Activated CD4-positive, alpha-beta T cell treated with anti-CD3 and anti-CD28 coated beads for 4 hours (primary cell): Measurements from ENCODE around the gene ELP4.

ENCODE experiments used
- DNase-seq, 2 donors: peaks; one replicate each; pipeline ENCODE4 v3.0.0-alpha.2; 2020

The ELP4 gene

DNA sequence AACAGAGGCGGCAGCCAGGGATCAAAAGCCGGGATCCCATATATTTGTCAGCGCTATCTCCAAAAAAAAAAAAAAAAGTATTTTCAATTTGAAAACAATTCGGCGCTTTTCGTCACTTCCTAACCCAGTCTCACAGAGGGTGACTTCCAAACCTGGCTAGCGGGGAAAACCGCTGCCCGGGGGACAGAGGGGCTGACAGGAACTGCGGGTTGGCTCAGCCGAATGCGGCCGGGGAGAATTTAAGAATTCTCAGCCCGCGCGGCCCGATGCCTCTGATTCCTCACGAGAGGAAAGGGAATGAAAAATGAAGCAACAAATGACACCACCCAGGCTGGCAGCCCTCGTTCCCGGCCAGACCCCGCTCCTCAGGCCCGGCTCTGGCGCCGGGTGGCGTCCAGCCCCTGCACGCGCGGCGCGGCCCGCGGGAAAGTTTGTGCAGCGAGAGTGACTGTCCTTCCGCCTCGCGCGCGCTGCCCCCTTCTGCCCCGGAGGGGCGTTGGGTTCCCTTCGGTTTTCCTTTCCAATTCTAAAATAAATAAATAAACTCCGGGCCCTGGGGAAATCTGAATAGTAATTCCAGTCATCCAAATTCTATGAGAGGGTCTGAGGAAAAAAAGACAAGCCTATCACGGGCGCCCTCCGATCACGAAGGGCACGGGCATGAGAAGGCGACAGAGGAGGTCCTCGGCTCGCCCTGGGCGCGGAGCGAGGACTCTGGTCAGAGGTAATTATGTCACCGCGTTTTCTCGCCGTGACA lies 306.3 kb downstream of the ELP4 start:
- no peak for DNase-seq

DNA sequence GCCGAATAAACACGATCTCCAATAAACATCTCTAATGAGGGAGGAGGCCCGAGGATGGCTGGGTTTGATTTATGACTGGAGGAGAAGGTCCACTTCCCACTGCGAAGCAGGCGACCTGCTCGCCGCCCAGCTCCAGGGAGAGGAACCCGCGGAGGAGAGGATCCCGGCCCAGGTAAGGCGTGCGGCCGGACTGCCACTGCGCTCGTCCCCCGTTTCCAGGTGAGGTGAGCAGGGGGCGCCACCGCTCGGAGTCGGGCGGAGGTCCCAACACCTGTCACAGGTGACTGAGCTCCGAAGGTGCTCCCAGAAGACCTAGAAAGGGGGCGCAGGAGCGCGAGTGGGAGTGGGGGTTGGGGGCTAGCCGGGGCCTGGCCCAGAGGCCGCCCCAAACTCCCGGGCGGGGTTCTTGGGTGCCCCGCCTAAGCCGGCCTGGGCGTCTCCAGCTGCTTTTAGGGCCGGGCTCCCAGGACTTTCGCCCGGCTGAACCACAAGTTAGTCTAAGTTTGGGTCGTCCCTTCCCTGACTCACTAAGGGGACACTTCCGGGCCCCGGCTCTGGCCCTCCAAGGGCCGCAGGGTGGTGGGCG lies 307.0 kb downstream of the ELP4 start:
- no peak for DNase-seq

DNA sequence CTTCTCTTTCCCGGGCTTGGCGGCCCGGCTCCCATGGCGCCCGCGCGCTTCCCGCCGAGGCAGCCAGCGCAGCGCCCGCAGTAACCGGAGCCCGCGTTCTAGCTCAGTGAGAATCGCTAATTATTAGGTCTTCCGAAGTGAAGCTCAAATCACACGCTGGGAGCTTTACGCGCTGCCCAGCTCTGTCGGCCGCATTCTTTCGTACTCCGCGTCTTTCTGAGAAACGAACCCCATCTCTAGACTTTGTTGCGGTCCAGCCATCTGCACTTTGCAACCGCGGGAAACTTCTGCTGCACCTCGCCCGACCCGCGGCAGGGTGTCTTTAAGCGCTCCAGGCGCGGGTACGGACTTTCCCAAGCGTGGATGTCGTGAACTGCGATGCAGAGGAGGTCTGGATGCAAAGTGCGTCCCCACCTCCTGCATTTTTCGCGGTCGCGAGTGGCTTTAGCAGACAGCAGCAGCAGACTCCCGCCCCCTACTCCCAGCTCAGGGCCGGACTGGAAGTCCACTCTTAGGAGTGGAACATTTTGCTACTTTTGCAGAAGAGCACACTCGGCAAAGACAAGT lies 307.6 kb downstream of the ELP4 start:
- DNase-seq = no peak

DNA sequence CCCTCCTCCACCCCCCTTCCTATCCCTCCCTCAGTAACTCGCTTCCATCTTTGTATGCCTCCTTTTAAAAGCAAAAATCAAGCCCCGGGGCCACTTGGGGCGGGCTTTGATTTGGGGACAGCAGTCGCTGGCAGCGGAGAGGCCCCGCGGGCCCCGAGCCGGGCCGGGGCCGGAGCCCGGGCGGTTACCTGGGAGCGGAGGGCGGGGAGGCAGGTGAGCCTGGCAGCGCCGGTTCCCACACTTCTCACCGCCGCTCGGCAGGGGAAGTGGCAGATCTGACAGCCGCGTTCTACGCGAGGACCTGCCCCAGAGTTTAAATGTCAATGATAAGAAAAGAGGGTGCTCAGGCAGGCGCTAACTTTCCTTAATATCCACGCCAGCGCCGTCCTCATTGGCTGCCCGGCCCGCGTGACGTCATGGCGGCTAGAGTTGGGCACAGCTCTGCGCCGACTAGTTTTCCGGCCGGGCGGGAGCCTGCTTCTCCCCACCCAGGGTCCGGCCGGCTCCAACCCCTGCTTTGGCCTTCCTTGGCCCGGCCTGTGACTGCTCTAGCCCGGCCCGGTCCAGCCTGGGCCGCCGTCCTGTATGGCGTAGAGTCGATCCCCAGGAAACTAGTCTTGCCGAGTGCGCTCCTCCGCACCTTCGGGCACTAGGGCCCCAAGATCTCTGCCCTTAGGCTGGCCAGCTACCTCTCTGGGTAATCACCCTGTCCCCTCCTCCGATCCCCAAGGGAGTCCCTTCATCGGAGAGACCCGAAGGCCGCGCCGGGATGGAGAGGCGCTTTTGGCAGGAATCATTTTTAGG lies 308.3 kb downstream of the ELP4 start:
- no peak for DNase-seq

DNA sequence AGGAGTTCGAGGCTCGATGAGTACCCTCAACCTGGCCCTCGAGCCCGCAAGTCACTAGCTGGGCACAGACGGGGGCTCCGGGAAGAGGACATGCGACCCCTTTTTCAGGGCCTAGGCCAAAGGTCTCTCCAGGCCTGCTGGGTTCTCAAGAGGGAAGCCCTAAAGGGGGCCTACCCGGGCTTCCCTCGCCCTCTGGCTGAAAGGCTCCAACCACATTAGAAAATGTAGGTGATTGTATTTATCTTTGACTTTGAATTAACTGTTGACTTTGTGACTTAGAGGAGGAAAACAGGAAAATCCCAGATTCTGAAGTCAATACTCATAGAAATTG lies 308.8 kb downstream of the ELP4 start:
- no peak for DNase-seq

DNA sequence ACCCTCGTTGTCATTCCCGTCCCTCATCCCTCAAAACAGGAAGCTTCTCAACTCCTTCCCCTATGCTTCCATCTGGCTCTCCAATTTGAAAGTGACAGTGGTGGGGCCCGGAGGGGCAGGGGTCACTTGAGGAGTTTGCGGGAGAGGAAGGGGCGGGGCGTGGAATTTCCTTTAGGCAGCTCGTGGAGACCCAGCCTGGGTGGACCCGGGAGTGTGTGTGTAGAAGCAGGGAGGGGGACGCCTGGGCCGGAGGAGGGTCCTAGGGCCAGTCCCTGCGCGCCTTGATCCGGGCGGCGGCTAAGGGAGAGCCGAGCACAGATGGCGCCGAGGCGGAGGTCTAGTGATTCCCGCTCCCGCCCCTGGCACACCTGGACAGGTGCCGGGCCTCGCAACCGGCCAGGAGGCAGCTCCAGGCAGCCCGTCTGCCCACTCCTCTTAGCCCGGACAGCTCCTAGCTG lies 309.3 kb downstream of the ELP4 start:
- no peak for DNase-seq

DNA sequence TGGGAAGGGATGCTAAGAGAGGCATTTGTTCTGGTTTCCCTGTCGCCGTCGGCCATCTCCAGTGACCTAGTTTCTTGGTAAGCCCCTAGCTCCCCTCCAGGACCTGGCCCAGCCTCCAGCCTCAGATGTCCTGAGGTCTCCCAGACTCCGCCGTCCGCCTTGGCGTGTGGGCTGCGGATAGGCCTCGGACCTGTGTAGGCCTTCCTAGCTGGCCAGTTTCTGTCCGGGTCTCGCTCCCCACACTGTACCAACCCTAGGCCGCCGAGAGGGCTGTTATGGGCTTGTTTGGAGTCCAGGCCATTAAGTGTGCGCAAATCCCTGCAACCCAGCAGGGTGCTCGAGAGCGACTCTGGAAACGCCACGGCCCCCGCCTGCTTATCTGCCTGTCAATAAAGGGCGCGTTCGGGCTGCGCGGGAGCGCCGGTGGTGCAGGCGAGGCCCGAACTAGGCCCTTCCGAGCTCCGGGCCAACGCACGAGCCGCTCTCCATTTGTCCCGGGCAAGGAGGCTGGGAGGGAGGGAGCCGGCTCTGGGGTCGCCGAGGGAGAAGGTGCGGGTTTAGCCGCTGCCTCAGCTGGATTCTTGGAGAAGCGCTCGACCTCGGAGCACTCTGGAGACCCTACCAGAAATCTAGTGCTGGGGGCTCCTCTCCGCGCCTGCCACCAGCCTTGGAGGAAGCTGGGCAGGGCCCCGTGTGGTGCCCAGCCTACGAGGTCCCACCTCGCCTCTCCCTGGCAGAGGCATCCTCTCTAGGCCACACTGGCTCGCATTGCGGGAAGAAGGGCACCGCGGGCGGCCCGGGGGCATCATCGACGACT lies 310.3 kb downstream of the ELP4 start:
- DNase-seq = no peak

DNA sequence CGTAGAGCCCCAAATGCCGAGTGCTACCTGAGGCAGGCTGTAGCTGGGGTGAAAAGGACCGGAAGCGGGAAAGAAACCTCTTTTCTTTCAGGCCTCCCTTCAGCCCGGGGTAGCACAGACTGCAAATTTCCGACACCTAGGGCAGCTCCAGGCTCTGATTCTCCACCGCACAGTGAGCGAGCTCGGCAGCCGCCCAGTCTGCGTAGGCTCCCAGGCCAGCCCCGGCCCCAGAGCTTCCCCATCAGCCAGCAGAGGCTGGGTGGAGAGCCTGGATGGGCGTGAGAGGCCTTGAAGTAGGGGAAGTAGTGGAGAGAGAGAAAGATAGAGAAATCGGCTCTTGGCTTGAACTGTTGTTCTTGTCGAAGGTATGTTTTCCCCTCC lies 310.9 kb downstream of the ELP4 start:
- no peak for DNase-seq

DNA sequence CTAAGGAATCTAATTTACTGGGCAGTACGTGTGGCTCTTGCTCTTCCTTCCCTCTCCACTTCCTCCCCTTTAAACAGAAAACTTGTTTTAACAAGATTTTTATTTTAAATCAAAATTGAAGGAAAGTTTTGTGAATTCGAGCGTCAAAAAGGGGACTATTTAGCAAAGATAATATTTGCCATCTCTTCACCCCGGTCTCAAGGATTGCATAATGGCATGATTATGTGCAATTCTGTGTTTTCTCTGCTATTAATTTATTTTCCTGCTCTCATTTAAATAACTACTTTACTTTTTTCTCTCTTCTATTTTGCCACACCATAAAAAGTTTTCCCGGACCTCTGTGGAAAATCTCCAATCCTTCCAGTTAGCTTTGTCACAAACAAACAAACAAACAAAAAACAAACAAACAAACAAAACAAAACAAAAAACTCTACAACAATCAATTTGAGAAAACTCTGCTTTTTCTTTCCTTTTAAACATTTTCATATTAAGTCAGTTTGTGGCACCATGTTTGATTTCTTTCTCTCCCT lies 311.7 kb downstream of the ELP4 start:
- no peak for DNase-seq

DNA sequence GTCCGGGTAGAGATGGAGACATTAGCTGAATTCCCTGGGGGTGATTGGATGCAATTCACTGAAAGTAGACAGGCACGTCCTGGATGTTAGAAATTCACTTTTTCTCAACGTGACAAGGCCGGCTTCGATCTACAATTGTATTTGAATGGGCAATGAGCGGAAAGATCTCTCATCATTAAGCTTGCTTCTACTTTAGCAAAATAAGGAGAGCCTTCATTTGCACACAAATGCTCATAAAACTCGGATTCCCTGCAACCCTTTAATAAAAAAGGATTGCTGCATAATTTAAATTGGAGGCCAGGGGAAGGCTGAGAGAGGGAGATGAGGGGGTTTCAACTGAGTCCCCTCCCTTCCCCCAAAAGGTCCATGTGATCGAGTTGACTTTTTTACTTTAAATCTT lies 312.2 kb downstream of the ELP4 start:
- DNase-seq = no peak

DNA sequence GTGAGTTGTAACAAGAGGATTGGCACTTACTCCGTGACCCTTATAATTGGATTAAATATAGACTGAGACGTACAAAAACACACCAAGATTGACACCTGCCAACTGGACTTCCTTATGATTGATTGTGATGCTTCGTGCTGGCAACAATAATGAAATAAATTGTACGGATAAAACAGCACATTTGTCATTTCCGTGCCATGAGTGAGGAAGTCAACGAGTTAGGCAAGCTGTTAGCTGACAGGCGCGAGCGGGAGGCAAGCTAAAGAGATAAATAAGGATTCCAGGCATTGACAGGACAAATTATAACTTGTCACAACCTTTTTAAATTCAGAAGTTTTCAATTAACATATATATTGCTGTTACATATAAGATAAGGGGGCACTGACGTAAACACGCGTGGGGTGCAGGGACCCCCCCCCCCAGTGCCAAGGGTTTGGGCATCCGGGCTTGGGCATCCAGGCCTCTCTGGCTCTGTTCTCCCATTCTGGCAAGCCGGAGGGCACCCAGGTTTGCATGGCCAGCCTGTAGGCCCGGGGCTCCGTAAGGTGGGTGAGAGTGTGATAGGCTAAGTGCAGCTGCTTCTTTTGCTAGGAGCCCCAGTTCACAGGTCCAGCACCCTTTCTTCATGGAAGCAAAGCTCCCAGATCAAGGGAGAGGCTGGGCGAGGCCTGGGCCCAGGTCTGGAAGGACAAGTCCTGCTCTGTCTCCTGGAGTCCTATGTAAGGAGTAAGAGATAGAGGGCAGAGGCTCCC lies 312.8 kb downstream of the ELP4 start:
- no peak for DNase-seq

DNA sequence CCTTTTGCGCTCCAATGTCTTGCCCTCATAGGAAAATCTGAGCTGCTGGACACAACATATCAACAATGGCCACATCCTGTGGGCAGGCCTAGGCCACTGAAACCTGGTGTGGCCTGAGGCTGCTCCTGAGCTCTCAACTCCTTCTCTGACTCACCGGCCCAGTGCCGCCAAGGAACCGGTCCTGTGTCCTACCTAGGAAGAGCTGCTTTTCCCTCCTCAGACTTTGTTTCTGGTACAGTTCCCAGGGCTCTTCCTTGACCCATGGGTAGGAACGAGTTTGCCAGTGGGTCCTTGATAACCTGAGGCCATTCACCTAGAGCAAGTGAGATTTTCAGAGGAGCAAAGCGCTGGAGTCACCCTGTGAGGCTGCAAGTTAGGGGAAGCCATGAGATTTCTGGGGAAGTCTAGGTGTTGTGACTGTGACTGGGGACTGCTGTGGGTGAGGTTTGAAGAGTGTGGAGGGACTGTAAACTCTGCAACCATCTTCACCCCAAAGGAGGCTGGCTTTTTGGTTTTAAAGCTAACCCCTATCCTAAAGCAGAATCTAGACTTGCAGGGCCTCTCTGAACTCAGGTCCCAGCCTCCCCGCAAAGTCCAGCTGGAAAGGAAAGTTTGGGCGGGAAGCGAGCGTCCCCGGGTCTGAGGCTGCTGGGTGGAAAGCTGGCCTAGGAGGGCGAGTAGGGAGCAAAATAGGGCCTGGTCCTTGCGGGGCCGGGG lies 313.5 kb downstream of the ELP4 start:
- no peak for DNase-seq

DNA sequence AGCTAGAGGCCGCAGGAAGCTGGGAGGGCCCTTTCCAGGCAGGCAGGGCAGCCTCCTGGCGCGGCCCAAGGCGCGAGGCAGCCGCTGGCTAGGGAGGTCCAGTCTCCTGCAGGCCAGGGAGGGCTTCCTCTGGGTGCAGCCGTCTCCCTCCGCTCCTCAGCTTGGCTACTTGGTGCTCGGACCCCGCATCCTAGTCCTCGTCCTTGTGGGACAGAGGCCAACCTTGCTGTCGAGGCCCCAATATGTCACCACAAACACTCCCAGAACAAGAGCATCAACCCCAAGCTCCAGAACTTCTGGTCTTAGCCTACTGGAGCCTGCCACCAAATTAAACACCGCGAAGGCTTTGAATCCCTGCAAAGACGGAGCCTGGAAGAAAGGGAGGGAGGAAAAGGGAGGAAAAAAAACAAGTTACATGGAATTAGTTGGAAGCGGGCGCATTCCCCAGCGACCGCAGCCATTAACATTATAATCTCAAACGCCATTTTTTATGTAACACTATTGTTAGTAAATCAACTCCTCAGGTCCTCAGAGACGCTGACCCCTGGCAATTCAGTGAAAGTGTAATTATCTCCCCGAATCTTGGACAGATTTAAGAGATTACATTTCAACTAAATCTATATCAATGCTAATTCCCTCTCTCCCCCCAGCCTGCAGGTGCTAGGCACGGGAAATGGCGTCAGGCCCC lies 314.2 kb downstream of the ELP4 start:
- no peak for DNase-seq

DNA sequence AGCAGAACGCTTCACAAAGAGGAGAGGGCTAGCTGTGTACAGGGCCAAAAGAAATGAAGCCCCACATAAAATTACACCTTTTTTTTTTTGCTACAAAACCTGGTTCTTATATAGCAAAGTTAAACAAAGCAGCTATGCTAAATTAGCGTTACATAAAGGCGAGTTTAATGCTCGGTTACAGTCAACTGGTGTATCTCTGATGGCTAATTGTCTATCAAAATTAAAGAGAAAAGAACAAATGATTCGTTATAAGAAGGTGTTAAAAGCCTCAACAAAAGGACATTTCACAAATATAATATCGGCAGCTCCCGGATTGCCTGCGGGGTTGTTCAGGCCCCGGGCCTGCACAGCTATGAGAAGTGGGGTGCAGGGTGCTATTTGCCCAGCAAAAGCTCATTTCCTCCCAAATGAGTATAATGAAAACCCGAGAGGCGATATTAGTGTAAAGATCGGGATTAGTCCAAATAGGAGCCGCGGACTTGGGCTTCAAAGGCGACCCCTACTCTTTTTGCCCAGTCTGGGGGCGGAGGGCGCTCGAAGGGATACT lies 314.8 kb downstream of the ELP4 start:
- no peak for DNase-seq

DNA sequence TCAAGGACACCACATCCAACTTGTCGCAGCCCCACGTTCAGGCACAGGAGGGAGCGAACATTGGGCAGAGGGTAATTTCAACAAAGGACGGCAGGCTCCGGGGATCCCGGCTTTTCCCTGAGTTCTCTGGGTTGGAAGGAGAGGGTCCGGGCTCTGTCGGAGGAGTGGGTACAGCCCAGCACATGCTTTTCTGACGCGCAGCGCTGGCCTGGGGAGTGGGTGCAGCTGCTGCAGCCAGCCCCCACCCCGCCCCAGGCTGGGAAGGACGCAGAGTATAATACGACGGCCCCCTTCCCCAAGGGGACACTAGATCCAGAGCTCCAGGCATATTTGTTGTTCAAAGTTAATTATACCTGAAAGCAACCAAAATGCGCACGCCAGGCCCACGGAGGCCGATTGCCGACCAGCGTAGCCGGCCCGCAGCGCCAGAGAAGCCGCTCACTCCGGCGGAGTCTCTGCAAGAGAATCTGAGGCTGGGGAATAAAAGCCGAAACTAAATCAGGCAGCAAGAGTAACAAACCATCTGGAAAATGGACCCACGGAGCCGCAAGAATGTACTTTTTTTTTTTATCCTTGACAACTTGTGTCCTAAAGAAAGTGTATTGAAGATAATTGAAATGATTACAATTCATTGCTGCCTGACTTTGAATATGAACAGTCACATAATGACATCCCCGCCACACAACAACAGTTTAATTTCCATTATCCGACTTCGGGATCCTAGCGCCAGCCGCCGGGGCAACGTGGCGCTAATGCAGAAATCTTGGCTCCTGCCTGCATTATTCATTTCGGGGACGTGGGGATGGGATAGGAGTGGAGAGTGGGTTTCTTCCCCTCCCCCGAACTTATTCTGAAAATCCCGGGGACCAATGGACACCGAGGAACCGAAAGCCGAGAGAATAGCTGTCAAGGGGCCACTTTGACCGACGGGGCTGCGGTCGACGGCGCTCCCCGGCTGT lies 315.6 kb downstream of the ELP4 start:
- no peak for DNase-seq

DNA sequence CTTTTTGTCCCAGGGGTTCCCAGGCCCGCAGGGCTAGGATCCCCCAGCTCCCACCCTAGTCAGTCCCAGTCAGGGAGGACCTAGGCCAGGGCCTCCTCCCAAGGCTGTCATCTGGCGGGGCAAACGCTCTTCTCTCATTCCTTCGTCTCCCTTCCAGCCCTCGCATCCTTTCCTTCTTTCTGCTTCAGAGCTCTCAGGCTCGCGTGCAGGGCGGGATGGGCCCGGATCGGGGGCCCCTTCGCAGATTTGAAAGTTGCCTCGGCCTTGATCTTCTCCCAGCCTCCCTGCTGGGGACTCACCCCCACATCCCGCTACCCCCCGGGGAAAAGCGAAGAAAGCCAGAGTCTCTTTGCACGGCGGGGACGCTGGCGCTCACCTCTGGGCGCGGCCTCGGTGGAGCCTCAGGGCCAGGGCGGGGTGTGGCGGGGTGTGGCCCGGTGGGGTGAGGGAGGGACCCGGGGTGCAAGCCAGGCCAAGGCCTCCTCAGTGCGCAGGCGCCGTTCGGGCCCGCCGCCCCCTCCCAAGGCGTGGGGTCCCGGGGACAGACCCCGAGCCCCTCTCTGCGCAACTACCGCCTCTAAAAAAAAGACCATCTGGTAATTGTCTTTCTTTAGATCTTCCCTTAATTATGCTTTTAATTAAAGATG lies 316.4 kb downstream of the ELP4 start:
- no peak for DNase-seq

DNA sequence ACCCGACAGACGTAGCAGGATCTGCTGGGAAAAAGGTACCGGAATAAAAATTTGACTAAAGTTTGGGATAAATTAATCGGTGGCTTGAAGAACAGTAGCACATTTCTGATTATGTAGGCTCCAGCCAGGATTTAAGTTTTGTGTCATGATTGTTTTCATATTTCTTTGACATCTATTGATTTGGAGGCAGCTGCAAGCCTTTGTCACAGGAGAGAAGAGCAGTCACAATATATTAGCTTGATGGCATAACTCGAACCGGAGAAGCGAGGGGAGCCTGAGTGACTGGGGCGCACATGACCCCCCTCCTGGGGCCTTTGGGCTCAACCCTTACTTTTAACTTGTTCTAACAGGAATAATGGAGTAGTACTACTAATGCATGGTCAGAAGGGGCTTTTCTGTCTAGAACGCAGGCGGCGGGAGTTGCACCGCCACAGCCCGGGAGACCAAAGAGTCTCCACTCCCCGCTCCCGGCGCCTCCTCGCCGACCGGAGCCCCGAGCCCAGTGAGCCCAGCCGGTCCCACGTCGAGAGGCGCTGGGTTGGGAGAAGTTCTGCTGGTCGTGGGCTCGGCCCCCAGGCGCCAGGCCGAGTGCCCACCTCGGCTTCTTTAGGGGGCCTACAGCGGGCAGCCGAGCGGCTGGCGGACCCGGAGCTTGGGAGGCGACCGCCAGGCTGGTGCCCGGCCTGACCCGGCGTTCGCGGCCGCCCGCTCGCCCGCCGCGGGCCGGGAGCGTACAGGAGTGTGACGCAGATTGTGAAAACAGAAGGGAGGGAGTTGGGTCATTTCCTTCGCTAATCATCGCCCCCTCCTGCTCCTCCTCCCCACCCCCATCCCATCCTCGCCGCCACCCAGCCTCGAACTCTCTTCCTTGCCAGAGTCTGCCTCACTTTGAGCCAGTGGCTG lies 317.2 kb downstream of the ELP4 start:
- DNase-seq = no peak
